SK-N-SH treated with all-trans-retinoic acid at 6 μM for 48 hours (cell line): Measurements from ENCODE around the gene TCAP.

Experiments
- ATAC-seq: fragments of 200-7000 bp; cut with Tn5 transposase; 3 replicates; pipeline ENCODE4 v1.9.1; 2020; ENCODE audit warnings: mild to moderate bottlenecking, moderate library complexity
- ARNTL ChIP-seq: fragments of 450-650 bp; formaldehyde crosslinking; IDR thresholded peaks from 2 replicates; pipeline ENCODE4 v1.5.0; 2020; ENCODE audit warnings: low read depth, mild to moderate bottlenecking, moderate library complexity, borderline replicate concordance
- BACH2 ChIP-seq: fragments of 250-450 bp; sonication (Bioruptor Pico); IDR thresholded peaks from 2 replicates; pipeline ENCODE4 v1.9.0; 2021; ENCODE audit warnings: mild to moderate bottlenecking, borderline replicate concordance
- CREB5 ChIP-seq: fragments of 250-450 bp; sonication (Bioruptor Pico); IDR thresholded peaks from 2 replicates; pipeline ENCODE4 v1.5.1; 2020; ENCODE audit warnings: low read depth, mild to moderate bottlenecking, moderate library complexity
- CSDC2 ChIP-seq: fragments of 250-450 bp; sonication (Bioruptor Pico); IDR thresholded peaks from 2 replicates; pipeline ENCODE4 v1.5.0; 2020; ENCODE audit warnings: mild to moderate bottlenecking, moderate library complexity
- CSRNP3 ChIP-seq: fragments of 250-450 bp; sonication (Bioruptor Pico); IDR thresholded peaks from 2 replicates; pipeline ENCODE4 v1.5.1; 2021; ENCODE audit warnings: mild to moderate bottlenecking, moderate library complexity
- ESRRG ChIP-seq: fragments of 250-450 bp; sonication (Bioruptor Pico); IDR thresholded peaks from 2 replicates; pipeline ENCODE4 v1.6.1; 2021; ENCODE audit warnings: mild to moderate bottlenecking
- GLIS3 ChIP-seq: fragments of 250-450 bp; sonication (Bioruptor Pico); IDR thresholded peaks from 2 replicates; pipeline ENCODE4 v1.5.0; 2020; ENCODE audit warnings: mild to moderate bottlenecking, moderate library complexity
- ISL1 ChIP-seq: fragments of 250-450 bp; sonication (Bioruptor Pico); IDR thresholded peaks from 2 replicates; pipeline ENCODE4 v2.1.2; 2022; ENCODE audit warnings: mild to moderate bottlenecking, moderate library complexity
- OSR1 ChIP-seq: fragments of 250-450 bp; sonication (Bioruptor Pico); IDR thresholded peaks from 2 replicates; pipeline ENCODE4 v1.8.0; 2022; ENCODE audit warnings: moderate library complexity, mild to moderate bottlenecking, inconsistent platforms
- POU6F1 ChIP-seq: fragments of 250-450 bp; sonication (Bioruptor Pico); IDR thresholded peaks from 2 replicates; pipeline ENCODE4 v1.8.0; 2021; ENCODE audit warnings: low read depth, mild to moderate bottlenecking, moderate library complexity, borderline replicate concordance
- PPARA ChIP-seq: fragments of 250-450 bp; sonication (Bioruptor Pico); IDR thresholded peaks from 2 replicates; pipeline ENCODE4 v1.5.0; 2020; ENCODE audit warnings: mild to moderate bottlenecking, borderline replicate concordance
- RARB ChIP-seq: fragments of 250-450 bp; sonication (Bioruptor Pico); IDR thresholded peaks from 2 replicates; pipeline ENCODE4 v1.8.0; 2021; ENCODE audit warnings: mild to moderate bottlenecking, moderate library complexity
- SNAI2 ChIP-seq: fragments of 250-450 bp; sonication (Bioruptor Pico); IDR thresholded peaks from 2 replicates; pipeline ENCODE4 v1.5.0; 2020; ENCODE audit warnings: mild to moderate bottlenecking, moderate library complexity
- TCF4 ChIP-seq: fragments of 250-450 bp; sonication (Bioruptor Pico); IDR thresholded peaks from 2 replicates; pipeline ENCODE4 v1.8.0; 2021; ENCODE audit warnings: mild to moderate bottlenecking, moderate library complexity, borderline replicate concordance
- TOX ChIP-seq: fragments of 250-450 bp; sonication (Bioruptor Pico); IDR thresholded peaks from 2 replicates; pipeline ENCODE4 v1.8.0; 2021; ENCODE audit warnings: mild to moderate bottlenecking, moderate library complexity, borderline replicate concordance
- TSHZ2 ChIP-seq: fragments of 250-450 bp; sonication (Bioruptor Pico); IDR thresholded peaks from 2 replicates; pipeline ENCODE4 v1.5.0; 2020; ENCODE audit warnings: mild to moderate bottlenecking, moderate library complexity
- ZFP3 ChIP-seq: fragments of 250-450 bp; sonication (Bioruptor Pico); IDR thresholded peaks from 2 replicates; pipeline ENCODE4 v1.5.0; 2020; ENCODE audit warnings: mild to moderate bottlenecking, moderate library complexity
- ZFP30 ChIP-seq: fragments of 450-650 bp; formaldehyde crosslinking; IDR thresholded peaks from 2 replicates; pipeline ENCODE4 v1.5.0; 2022; ENCODE audit warnings: mild to moderate bottlenecking, moderate library complexity
- ZNF565 ChIP-seq: fragments of 450-650 bp; formaldehyde crosslinking; conservative IDR thresholded peaks from 2 replicates; pipeline ENCODE4 v1.5.0; 2020; ENCODE audit warnings: low read depth, mild to moderate bottlenecking, moderate library complexity
- ZNF70 ChIP-seq: fragments of 450-650 bp; formaldehyde crosslinking; IDR thresholded peaks from 2 replicates; pipeline ENCODE4 v1.5.0; 2020; ENCODE audit warnings: mild to moderate bottlenecking, moderate library complexity
- ZNF8 ChIP-seq: fragments of 450-650 bp; formaldehyde crosslinking; IDR thresholded peaks from 2 replicates; pipeline ENCODE4 v1.5.0; 2020; ENCODE audit warnings: mild to moderate bottlenecking, moderate library complexity

The TCAP gene

GRCh38 chr17:39704821-39705551, 39.8 kb downstream of the TCAP start (continued):
- TF ChIP-seq CSRNP3: no peak
- TF ChIP-seq BACH2 (CRISPR knock-in tag): no peak
- TF ChIP-seq ZFP30 (CRISPR knock-in tag): no peak
- no peak for TF ChIP-seq GLIS3 (CRISPR knock-in tag)
- TF ChIP-seq ZNF70: no peak
- no peak for TF ChIP-seq CSDC2

GRCh38 chr17:39705786-39706348, 40.7 kb downstream of the TCAP start:
- no peak for TF ChIP-seq ZFP30 (CRISPR knock-in tag)
- TF ChIP-seq BACH2 (CRISPR knock-in tag): no peak
- no peak for TF ChIP-seq GLIS3 (CRISPR knock-in tag)
- no peak for ATAC-seq

- ATAC-seq: no peak
- TF ChIP-seq ZNF565: no peak
- TF ChIP-seq ZFP30 (CRISPR knock-in tag): no peak
- no peak for TF ChIP-seq TOX (CRISPR knock-in tag)
Observed at GRCh38 chr17:39706383-39706782, 41.2 kb downstream of the TCAP start.

- TF ChIP-seq ZFP30 (CRISPR knock-in tag) (no peak), TCF4 (CRISPR knock-in tag) (no peak), PPARA (CRISPR knock-in tag) (no peak), ARNTL (CRISPR knock-in tag) (no peak), ZNF70 (no peak), GLIS3 (CRISPR knock-in tag) (no peak), TOX (CRISPR knock-in tag) (no peak), SNAI2 (CRISPR knock-in tag) (no peak)
- ATAC-seq: no peak
Observed at GRCh38 chr17:39706921-39707337, 41.8 kb downstream of the TCAP start.

- TF ChIP-seq PPARA (CRISPR knock-in tag) (no peak), ISL1 (CRISPR knock-in tag) (no peak), POU6F1 (CRISPR knock-in tag) (no peak), ZNF8 (no peak), ESRRG (CRISPR knock-in tag) (no peak), ZFP3 (CRISPR knock-in tag) (no peak), SNAI2 (CRISPR knock-in tag) (no peak), BACH2 (CRISPR knock-in tag) (no peak), CREB5 (CRISPR knock-in tag) (no peak), ARNTL (CRISPR knock-in tag) (no peak), OSR1 (CRISPR knock-in tag) (no peak), ZNF565 (no peak), TOX (CRISPR knock-in tag) (no peak), RARB (CRISPR knock-in tag) (no peak), TSHZ2 (no peak), ZFP30 (CRISPR knock-in tag) (no peak), CSRNP3 (no peak)
- no peak for ATAC-seq
Observed at GRCh38 chr17:39709319-39709997, 44.3 kb downstream of the TCAP start.
